ENCODE results near the gene SIGLEC1.
A peak's percentile ranks its signal among the peaks of the same experiment; 100 is the strongest.

DNA sequence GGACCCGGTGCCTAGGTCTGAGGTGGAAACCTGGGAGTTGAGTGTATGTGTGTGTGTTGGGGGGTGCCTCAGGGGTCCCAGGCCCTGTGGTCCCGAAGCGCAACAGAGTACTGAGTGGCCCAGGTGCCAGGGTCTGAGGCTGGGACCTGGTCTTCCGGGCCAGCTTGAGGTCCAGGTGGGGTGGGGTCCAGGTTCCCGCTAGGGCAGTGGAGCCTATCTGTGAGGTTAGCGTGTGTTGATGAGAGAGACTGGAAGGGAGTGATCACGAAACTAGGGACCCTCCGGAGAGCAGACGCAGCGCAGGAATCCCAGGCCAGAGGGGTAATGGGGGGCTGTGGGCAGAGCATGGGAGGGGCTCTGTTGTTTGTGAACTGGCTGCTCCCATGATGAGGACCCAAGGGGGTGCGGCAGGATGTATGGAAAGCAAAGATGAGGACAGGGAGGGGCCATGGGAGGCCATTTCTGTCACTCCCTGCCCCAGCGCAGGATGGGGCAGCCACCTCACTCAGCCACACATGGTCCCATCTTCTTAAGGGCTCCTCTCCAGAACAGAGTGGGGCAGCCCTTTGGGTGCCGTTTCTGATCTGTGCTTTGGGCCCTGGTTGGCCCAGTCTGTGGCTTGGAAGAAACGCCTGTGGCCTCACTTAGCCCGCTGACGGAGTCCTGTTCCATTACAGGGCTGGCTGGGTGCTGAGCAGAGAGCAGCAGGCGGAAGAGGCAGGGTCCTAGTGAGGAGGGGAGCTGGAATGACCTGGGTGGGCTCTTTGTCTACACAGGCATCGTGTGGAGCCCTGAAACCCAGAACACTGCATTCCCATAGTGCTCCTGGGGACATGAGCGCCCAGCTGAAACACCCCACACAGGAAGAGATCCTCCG is 21.0 kb upstream of the SIGLEC1 start:
- peak; percentile 14 for TF ChIP-seq EZH2 (IDR thresholded peaks at IDR 0.05; ENCODE audit: insufficient read depth, low read length)
- TF ChIP-seq, protein P1, sequence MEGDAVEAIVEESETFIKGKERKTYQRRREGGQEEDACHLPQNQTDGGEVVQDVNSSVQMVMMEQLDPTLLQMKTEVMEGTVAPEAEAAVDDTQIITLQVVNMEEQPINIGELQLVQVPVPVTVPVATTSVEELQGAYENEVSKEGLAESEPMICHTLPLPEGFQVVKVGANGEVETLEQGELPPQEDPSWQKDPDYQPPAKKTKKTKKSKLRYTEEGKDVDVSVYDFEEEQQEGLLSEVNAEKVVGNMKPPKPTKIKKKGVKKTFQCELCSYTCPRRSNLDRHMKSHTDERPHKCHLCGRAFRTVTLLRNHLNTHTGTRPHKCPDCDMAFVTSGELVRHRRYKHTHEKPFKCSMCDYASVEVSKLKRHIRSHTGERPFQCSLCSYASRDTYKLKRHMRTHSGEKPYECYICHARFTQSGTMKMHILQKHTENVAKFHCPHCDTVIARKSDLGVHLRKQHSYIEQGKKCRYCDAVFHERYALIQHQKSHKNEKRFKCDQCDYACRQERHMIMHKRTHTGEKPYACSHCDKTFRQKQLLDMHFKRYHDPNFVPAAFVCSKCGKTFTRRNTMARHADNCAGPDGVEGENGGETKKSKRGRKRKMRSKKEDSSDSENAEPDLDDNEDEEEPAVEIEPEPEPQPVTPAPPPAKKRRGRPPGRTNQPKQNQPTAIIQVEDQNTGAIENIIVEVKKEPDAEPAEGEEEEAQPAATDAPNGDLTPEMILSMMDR (IDR thresholded peaks at IDR 0.05; ENCODE audit: insufficient read depth, low read depth, low read length): no peak

All from astrocyte (in vitro differentiated cells and primary cell).